Smooth muscle cell of the brain vasculature (primary cell): Measurements from ENCODE around the gene SCN8A.
"Not testable (repeated sequence)": the region's sequence is repeated elsewhere in the genome, so short reads cannot be mapped to it uniquely, and the experiment has no call there.

Source experiments
- DNase-seq: peaks from one replicate; pipeline ENCODE4 v3.0.0-alpha.2; 2012; ENCODE audit warnings: low read depth, low spot score

The SCN8A gene

DNA sequence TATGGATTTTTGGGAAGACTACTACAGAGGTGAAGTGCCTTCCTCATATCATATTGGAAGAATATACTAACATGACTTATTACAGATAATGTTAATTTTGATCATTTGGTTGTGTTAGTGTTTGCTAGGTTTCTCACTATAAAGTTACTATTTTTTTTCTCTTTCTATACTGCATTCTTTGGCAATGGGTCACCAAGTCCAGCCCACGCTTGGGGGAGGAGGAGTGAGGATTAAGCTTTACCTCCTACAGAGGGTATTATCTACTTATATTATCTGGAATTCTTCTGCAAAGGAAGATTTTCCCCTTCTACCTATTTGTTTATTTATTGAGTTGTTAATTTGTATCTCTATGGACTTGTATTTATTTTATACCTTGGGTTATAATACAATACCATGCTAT, 31.5 kb downstream of the SCN8A start:
- no peak for DNase-seq

GRCh38 chr12:51625370-51625769, 34.3 kb downstream of the SCN8A start:
- no peak for DNase-seq

DNA sequence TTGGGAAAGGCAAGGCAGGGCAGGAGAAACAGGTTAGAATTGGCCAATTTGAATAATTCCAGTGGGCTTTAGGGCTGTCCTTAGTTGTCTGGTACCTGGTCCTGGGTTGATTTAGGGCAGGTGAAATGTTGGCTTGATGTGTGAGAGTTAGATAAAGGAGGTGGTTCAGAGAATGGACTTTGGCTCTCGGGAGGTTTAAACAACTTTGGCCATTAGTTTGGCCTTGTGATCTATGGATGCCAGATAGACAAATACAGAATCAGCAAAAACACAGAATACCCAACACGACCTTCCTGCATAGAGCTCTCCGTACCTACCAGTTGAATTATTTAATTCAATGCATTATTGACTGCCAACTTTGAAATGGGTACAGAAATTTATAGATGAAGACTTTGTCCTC, 35.1 kb downstream of the SCN8A start:
- no peak for DNase-seq

GRCh38 chr12:51626629-51627028, 35.6 kb downstream of the SCN8A start:
- no peak for DNase-seq

DNA sequence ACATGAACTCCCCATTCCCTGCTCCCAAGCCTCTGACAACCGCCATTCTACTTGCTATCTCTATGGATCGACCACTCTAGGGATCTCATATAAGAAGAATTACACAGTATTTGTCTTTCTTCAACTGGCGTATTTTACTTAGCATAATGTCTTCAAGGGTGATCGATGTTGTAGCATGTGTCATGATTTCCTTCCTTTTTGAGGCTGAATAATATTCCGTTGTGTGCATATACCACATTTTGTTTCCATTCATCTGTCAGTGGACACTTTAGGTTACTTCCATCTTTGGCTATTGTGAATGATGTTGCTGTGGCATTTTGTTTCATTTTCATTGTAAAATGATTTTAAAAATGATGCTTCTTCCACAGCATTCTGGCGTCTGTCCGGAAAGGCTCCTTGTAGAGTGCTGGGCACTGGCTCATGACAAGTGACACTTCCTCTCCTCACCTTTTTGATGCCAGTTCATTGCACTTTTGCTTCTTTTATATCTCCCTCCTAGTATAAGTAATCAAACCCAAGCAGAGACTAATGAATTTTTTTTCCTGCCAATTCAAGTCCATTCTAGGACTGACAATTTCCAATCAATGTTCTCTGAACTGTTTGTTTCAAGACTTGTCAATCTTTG, 39.3 kb downstream of the SCN8A start:
- no peak for DNase-seq

- DNase-seq = no peak
Observed at GRCh38 chr12:51630986-51631385, 40.0 kb downstream of the SCN8A start.

GRCh38 chr12:51631591-51631990, 40.6 kb downstream of the SCN8A start:
- no peak for DNase-seq

- DNase-seq = no peak
Observed at GRCh38 chr12:51632623-51633022, 41.6 kb downstream of the SCN8A start.

- DNase-seq = no peak
Observed at GRCh38 chr12:51635346-51635745, 44.3 kb downstream of the SCN8A start.

DNA sequence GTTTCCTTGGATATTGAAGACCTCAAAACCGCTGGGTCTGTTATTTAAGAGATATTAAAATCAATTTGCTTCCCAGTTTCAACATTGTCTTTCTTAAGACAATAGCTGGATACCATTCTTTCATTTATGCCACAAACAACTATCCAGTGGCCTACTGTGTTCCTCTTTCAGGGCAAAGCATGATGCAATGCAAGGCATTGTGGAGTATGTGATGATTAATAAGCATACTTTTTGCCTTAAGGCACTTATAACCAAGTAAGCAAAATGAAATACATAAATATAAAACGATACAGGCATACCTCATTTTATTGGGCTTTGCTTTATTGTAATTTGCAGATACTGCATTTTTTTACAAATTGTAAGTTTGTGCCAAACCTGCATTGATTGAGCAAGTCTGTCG, 45.5 kb downstream of the SCN8A start:
- DNase-seq = no peak

GRCh38 chr12:51636986-51637385, 46.0 kb downstream of the SCN8A start:
- no peak for DNase-seq

DNA sequence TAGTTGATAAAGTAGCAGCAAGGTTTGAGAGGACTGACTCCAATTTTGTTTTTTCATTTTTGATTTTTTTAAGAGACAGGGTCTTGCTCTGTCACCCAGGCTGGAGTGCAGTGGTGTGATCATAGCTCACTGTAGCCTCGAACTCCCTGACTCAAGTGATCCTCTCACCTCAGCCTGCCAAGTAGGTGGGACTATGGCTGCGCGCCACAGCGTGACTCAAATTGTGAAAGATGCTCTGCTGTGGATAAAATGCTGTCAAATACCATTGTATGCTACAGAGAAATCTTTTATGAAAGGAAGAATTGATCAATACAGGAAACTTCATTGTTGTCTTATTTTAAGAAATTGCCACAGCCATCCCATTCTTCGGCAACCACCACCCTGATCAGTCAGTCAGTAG, 48.3 kb downstream of the SCN8A start:
- DNase-seq = no peak

DNA sequence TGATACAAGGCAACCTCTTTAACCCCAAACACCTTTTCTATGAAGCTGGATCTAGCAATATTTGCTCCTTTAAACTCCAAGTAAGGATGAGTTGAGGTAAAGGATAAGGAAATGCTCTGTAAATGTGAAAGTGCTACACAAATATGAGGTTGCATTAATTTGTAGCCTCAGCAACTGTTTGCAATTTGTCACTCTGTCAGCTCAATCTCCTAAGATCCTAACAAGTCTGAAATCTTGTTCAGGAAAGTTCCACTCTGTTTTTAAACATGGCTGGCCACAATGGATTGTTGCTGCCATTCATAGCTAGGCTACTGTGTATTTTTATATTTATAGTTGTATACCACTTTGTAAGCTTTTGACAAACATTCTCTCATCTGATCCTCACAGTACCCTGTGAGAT, 51.3 kb downstream of the SCN8A start:
- DNase-seq = no peak

DNA sequence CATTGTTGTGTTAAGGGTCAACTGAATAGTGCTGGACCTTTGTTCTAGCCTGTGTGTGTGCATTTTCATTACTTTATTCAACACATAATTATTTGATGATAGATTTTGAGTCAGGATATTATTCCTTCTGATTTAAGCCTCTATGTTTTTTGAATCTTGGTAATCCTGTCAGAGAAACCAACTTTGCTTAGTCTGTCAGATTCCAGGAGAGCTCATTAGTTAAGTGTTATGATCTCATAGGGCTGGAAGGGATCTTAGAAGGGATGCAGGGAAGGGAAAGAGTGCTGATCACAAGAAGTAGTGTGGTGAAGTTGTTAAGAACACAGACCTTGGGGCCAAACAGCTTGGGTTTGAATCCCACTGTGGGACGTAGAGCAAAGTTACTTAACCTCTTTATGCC, 52.9 kb downstream of the SCN8A start:
- no peak for DNase-seq

- not testable (repeated sequence) for DNase-seq
Observed at GRCh38 chr12:51644691-51645090, 53.7 kb downstream of the SCN8A start.

DNA sequence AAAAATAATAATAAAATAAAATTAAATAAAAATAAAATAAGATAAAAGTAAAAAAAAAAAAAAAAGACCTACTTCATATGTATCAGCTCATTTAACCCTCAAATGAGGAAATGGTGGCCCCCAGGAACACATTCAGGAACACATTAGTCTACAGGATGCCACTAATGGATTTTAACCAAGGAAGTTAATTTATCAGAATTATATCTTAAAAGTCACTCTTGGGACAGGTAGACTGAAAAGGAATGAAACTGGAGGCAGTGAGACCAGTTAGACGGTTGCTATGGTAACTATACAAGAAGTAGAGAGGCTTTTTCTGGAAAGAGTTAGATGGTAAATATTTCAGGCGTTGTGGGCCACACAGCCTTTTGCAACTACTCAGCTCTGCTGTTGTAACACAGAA, 54.9 kb downstream of the SCN8A start:
- no peak for DNase-seq

GRCh38 chr12:51647647-51648046, 56.6 kb downstream of the SCN8A start:
- DNase-seq = no peak

GRCh38 chr12:51653431-51653830, 62.4 kb downstream of the SCN8A start:
- no peak for DNase-seq

- DNase-seq = no peak
Observed at GRCh38 chr12:51661199-51661598, 70.2 kb downstream of the SCN8A start.

DNA sequence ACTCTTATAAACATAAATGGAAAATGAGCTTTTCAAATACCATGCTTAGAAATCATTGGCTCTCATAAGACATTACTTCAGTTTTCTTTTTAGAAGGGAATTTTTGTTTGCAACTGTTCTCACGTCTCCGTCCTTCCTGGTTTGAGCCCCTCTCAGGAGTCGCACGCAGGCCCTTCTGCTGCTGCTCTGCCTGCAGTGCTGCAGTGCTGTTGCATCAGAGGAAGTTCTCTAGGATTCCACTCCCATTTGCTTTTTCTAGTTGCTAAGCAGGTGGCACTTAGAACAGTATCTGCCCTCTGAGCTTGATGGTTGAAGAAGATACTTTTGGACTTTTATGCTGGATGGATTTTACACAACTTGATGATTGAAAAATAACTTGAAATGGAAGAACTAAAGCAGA, 70.8 kb downstream of the SCN8A start:
- no peak for DNase-seq

DNA sequence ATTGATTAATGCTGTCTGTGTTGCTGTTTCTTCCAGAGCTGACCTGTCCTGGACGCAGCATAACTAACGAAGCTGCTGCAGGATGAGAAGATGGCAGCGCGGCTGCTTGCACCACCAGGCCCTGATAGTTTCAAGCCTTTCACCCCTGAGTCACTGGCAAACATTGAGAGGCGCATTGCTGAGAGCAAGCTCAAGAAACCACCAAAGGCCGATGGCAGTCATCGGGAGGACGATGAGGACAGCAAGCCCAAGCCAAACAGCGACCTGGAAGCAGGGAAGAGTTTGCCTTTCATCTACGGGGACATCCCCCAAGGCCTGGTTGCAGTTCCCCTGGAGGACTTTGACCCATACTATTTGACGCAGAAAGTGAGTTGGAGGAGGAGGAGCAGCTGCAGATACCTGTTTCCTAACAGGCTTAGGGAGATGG, 71.7 kb downstream of the SCN8A start:
- DNase-seq = no peak

DNA sequence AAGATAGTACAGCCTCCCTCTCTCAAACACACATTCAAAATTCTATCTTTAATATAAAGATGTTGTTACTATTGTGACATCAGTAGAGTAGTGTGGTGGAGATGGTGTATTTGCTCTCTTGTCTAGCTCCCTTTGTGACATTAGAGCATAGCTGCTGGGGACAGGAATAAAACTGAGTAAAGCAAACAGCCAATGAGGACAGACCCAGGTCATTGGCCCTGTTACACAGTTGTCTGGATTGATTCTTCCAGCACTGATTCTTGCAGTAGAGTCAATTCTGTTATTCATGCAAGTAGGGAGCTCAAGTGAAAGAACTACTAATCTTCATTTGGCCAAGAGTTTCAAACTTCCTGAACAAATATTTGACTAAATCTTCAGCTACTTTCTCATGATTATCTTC, 72.4 kb downstream of the SCN8A start:
- no peak for DNase-seq

- no peak for DNase-seq
Observed at GRCh38 chr12:51666696-51667095, 75.7 kb downstream of the SCN8A start.

- no peak for DNase-seq
Observed at GRCh38 chr12:51667269-51667668, 76.2 kb downstream of the SCN8A start.
